Retinal pigment epithelial cell (primary cell): Measurements from ENCODE around the gene SYNDIG1.

Experiments used
- DNase-seq: peaks from one replicate; pipeline ENCODE4 v3.0.0-alpha.2; 2010; ENCODE audit warnings: low read depth
- H3K4me3 ChIP-seq: 2 replicates; pipeline ENCODE4 v1.5.1; 2011; ENCODE audit warnings: mild to moderate bottlenecking, low read length, control low read depth, moderate library complexity
- TF ChIP-seq, protein P1 (sequence below): conservative IDR thresholded peaks from 2 replicates; pipeline ENCODE4 v1.5.1; 2011; ENCODE audit warnings: low read depth, low read length, control low read depth, inconsistent platforms

SYNDIG1 gene

DNA sequence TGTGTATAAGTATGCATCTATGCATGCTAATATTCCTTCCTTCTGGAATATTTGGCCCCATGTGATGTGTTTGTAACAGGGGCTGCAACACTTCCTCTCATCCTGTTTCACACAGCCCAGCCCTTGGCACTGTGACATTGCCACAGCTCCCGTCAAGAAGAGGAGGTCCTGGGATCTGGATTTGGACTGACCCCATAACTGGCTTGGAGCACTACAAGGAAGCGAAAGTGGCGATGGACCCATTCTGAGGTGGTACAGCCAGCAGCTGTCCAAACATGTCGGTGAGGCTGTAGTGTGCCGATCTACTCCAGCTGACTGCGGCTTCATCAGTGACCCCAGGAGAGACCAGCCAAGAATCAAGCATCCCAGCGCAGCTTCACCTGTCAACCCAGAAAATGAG, 18.2 kb downstream of the SYNDIG1 start:
- TF ChIP-seq, protein P1, sequence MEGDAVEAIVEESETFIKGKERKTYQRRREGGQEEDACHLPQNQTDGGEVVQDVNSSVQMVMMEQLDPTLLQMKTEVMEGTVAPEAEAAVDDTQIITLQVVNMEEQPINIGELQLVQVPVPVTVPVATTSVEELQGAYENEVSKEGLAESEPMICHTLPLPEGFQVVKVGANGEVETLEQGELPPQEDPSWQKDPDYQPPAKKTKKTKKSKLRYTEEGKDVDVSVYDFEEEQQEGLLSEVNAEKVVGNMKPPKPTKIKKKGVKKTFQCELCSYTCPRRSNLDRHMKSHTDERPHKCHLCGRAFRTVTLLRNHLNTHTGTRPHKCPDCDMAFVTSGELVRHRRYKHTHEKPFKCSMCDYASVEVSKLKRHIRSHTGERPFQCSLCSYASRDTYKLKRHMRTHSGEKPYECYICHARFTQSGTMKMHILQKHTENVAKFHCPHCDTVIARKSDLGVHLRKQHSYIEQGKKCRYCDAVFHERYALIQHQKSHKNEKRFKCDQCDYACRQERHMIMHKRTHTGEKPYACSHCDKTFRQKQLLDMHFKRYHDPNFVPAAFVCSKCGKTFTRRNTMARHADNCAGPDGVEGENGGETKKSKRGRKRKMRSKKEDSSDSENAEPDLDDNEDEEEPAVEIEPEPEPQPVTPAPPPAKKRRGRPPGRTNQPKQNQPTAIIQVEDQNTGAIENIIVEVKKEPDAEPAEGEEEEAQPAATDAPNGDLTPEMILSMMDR, result no peak
- DNase-seq, result no peak
- H3K4me3 ChIP-seq, result no peak overlapping the region

DNA sequence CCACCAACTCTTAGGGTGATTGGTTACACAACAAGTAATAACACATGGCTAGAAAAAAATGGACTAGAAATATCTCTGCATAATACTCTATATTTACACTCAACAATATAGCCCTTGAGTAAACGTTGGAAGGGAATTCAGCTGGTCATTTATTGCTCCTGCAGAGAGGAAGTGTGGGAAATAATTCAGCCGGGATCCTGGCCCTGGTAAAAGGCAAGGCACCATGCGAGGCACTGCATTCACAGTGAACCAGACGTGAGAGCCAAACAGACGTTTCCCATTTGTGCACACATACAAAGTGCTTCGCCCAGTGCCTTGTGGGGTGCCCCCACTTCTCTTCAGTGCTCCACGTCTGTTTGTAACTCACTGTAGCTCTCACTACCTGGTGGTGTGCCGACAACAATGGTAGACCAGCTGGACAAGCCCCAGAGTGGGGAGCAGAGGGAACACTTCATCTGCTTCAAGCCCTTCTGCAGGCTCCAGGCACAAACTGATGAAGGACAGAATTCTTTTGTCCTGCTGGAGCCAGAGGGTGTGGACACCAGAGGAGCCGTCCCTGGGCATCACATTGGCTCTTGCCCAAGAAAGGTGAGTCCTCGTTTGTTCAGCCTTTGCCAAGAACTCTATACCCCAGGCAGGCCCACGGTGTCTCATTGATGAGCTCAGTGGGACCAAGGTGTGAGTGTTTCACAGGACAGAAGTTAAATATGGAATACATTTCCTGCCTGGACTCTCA, 18.8 kb downstream of the SYNDIG1 start:
- no peak for DNase-seq
- H3K4me3 ChIP-seq, result no peak overlapping the region

DNA sequence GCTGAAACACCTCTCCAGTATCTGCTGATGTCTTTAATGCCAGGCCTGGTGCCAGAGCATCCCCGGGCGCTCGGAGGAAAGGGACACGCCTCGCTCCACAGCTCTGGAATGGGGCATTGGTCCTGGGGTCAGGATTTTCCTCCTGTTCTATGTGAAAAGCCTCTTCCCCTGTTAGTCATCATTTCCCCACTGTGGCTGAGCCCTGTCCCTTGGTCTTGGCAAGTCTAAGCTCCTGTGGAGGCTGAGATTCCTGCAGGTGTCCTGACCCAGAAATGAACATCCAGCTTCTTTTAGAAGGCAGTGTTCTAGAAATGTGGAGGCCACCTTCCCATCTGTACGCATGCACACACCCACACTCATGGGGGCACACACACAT, 19.4 kb downstream of the SYNDIG1 start:
- no peak overlapping the region for H3K4me3 ChIP-seq
- TF ChIP-seq, protein P1, result no peak
- DNase-seq, result no peak

More for the DNA sequence above, 18.8 kb downstream of the SYNDIG1 start:
- TF ChIP-seq, protein P1, result no peak

DNA sequence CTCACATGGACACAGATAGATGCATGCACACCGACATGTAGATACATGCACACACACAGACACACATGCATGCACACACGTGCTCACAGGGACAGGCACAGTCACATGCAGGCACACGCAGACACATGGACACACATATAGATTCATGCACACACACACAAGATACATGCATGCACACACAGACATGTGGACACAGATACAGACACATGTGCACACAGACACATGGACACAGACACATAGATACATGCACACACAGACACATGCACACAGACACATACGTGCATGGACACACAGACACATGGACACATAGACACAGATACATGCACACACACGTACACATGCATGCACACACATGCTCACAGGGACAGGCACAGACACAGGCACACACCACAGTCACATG, 19.8 kb downstream of the SYNDIG1 start:
- H3K4me3 ChIP-seq, result no peak overlapping the region
- TF ChIP-seq, protein P1, result no peak
- DNase-seq, result no peak

DNA sequence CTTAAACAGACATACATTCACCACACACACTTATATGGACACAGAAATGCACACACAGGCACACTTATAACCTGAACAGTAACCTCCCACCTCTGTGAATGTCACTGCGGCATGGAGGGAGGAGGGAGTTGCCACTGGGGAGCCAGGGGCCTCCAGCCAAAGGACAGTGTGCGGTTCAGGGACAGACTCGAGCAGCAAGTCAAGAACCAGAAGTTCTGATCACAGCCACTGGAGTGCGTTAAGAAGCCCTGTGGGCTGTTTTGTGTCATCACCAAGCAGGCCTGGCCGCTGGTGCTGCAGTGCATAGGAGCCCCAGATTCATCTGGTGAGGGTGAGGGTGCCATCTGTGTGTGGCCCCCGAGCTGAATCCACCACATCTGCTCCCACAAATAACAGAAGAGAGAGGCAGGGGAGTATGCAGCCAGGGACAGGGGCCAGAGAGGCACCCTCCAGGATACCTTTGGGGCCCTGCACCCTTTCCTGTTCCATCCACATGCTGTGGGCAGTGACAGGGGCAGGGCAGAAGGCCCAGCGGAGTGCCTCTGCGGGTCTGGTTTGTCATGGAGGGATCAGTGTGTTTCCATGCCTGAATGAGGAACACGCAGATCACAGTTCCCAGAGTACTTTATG, 20.3 kb downstream of the SYNDIG1 start:
- TF ChIP-seq, protein P1, result no peak
- no peak overlapping the region for H3K4me3 ChIP-seq
- DNase-seq, result no peak

DNA sequence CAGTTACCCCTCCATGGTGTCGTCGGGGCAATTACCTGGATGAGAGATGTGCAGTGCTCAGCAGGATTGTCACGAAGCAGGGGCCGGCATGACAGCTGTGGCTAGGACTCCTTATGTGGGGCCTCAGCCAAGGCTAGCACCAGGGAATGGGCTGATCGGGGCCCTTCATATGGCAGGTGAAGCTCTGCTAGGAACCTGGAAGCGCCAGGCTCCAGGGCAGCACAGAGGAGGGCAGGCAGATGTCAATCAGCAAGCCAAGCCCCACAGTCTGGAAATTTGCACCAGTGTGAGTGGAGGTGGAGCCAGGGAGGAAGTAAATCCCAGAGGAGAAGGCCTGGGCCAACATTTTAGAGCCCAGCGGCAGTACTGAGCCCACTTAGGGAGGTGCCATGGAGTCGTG, 21.2 kb downstream of the SYNDIG1 start:
- TF ChIP-seq, protein P1, result no peak

DNA sequence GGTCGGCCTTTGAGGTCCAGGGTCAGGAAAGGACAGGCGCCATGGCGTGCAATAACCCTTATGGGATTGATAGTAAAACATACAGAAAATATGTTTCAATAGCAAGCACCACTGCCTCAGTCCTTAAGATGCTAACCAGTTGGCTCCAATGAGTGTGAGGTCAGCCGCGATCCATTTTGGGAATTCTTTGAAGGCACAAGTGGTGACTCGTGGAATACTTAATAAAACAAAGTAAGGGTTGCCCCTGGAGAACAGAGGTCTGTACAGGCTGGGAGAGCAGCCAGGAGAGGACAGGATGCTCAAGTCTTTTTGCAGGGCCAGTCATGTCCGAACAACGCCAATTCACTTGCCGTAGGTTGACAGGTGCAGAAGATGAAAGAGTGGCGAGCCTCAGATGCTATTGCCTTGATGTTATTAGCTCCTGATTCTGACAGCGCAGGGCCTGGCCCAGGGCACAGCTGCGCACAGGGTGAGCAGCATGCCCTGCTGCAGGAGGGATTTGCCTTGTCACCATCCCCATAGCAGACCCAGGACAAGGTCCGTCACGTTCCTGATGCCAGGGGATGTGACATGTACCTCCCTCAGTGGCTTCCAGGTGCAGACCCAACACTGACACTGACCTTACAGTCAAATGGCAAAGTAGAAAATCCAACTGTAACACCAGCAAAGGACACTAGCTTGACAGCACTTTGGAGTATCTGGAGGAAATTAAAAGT, 21.8 kb downstream of the SYNDIG1 start:
- no peak for DNase-seq
- TF ChIP-seq, protein P1, result no peak
- H3K4me3 ChIP-seq, result no peak overlapping the region

More for the DNA sequence above, 21.2 kb downstream of the SYNDIG1 start:
- DNase-seq, result no peak
- no peak overlapping the region for H3K4me3 ChIP-seq
